GM21447 (cell line): Measurements from ENCODE around the gene EPS8L3.
A peak's percentile ranks its signal among the peaks of the same experiment; 100 is the strongest.
"Not testable (repeated sequence)": the region's sequence is repeated elsewhere in the genome, so short reads cannot be mapped to it uniquely, and the experiment has no call there.

ENCODE experiments used
- ATAC-seq: cut with Tn5 transposase; IDR thresholded peaks from one replicate; pipeline ENCODE4 v1.9.1; 2021; ENCODE audit not compliant: unreplicated experiment

Gene EPS8L3

GRCh38 chr1:109781806-109782205, 18.1 kb upstream of the EPS8L3 start:
- ATAC-seq, result no peak

- ATAC-seq, result no peak
Observed at GRCh38 chr1:109780982-109781381, 17.3 kb upstream of the EPS8L3 start.

- no peak for ATAC-seq
Observed at GRCh38 chr1:109777980-109778625, 14.4 kb upstream of the EPS8L3 start.

GRCh38 chr1:109777436-109777835, 13.7 kb upstream of the EPS8L3 start:
- ATAC-seq, result no peak

GRCh38 chr1:109776911-109777310, 13.2 kb upstream of the EPS8L3 start:
- peak; percentile 62 for ATAC-seq

GRCh38 chr1:109776206-109776835, 12.6 kb upstream of the EPS8L3 start:
- ATAC-seq, result no peak

GRCh38 chr1:109775398-109775797, 11.7 kb upstream of the EPS8L3 start:
- no peak for ATAC-seq

- no peak for ATAC-seq
Observed at GRCh38 chr1:109773900-109774485, 10.3 kb upstream of the EPS8L3 start.

- ATAC-seq, result peak; percentile 74
Observed at GRCh38 chr1:109773203-109773899, 9.6 kb upstream of the EPS8L3 start.

DNA sequence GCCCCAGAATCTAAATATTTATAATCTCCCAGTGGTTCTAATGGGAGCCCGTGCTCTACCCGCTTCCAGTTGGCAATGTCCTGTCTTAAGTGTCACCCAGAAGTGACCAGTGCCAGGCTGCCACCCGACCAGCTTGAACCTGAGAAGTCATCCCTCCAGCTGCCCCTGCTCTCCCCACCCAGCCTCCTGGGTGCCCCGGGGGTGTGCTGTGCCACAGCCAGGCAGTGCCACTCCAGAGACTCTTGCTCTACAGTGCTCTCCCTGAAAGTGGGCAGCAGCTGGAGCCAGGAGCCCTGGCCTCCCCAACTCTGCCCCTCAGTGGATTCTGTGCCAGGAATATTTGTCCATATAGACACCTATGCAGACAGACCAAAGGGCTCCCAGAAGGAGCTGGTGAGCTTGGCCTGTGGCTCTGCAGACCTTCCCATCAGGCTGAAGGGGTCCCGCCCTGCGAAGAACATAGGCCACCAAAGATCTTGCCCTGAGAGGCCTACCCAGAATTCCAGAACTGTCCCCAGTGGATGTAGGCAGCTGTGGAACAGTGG, 9.0 kb upstream of the EPS8L3 start:
- ATAC-seq, result no peak

DNA sequence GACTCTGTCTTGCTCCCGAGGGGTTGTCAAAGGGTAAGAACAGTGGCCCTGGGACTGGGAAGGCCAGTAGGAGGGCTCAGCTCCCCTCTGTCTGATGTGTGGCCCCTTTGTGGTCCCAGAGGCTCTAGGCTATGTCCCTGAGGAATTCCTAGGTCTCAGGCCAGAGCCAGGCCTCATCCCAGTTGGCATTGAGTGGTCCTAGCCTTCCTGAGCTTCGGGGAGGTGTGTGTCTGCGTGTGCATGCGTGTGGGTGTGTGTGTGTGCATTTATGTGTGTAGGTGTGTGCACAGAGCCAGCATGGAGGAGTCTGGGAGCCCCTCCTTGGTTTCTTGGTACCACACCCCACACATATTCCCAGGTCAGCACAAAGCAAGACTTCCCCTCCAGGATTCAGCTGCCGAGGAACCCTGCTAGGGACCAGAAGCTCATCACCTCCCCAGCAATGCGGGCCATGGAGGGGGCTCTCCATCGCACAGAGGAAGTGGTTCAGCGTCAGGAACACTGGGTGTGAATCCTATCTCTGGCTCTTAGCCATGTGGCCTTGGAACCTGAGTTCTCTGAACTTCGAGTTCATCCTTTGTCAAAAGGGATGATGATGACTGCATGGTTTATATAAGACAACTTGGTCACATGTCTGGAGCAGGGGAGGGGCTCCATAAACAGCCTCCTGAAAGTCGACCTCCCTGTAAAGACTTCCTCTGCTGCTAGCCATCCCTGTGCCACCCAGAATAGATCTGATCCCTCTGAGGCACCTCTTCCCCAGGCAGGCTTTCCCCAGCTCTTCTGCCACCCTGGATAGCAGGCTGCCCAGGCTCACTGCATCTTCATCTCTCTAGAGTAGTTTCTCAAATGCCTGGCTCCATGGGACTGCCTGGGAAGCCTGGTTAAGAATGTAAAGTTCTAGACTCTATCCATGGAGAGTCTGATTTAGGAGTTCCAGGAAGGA, 8.3 kb upstream of the EPS8L3 start:
- no peak for ATAC-seq

GRCh38 chr1:109770331-109771095, 6.8 kb upstream of the EPS8L3 start:
- ATAC-seq, result no peak

DNA sequence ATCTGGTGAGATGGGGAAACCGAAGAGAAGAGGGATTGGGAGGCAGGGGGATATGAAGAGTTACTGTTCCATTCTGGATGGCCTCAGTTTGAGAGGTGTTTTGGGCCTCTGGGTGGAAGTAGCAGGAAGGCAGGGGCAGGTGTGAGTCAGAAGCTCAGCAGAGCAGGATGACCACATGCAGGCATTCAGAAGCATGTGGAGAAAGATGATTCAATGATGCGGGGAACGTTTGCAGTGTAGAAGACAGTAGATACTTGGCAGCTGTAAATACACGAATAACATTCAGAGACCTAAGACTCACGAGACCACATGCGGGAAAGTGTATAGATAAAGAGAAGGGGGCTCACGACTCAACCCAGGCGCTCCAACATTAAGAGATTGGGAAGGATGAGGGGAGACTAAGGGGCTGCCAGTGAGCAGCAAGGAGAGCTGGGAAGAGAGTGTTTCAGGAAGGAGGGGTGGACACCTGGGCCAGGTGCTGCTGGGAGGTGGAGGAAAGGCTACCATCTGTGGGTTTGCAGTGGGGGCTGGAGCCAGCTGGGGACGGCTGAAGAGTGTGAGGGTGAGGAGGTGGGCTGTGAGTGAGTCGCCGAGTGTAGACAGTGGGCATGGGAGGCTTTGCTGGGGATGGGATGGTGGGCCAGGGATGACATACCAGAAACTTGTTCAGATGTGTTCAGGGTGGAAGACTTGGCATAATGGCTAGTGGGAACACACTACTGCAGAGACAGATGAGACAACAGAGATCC, 5.8 kb upstream of the EPS8L3 start:
- ATAC-seq, result no peak

DNA sequence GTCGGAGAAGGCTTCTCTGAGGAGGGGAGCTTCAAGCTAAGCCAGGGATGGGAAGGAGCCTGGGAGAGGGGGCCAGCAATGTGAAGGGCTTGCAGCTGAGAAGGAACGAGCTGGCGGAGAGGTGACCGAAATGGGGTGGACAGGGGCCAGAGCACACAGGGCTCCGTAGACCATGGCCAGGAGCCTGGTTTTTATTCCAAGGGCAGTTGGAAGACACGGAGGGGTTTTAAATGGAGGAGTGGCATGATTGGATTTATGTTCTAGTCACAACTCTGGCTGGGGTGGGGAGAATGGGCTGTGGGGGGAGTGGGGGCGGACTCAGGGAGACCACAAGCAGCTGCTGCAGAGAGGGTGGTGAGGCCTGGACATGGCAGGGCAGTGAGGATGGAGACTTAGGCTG, 5.1 kb upstream of the EPS8L3 start:
- ATAC-seq, result no peak

GRCh38 chr1:109768335-109768650, 4.6 kb upstream of the EPS8L3 start:
- ATAC-seq, result no peak

DNA sequence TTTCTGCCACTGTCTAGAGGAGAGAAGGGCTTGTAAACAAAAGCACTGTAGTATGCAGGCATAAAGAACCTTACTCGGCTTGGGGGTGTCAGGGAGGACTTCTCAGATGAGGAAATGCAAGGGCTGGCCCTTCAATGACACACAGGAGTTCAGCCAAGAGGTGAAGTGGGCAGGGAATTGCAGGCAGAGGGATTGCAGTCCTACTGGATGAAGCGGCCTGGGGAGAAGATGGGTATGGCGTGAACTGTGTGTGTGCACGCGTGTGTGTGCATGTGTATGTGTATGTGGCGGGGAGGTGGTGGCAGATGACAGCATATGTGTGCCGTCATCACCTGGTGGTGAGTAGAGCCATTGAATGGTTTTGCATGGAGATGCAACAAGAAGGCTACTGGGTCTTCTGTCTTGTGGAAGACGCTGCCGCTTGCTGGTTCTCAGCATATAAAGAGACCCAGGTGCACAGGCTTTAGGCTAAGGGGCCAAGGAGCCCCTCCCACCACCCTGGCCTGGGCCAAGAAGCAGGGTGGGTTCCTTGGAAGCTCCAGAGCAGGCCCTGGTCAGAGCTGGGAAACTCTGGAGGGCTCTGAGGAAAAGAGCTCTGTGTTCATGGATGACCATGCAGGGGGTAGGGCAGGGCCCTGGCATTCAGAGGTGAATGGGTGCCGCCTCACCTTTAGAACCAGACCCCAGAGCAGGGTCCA, 4.1 kb upstream of the EPS8L3 start:
- no peak for ATAC-seq

DNA sequence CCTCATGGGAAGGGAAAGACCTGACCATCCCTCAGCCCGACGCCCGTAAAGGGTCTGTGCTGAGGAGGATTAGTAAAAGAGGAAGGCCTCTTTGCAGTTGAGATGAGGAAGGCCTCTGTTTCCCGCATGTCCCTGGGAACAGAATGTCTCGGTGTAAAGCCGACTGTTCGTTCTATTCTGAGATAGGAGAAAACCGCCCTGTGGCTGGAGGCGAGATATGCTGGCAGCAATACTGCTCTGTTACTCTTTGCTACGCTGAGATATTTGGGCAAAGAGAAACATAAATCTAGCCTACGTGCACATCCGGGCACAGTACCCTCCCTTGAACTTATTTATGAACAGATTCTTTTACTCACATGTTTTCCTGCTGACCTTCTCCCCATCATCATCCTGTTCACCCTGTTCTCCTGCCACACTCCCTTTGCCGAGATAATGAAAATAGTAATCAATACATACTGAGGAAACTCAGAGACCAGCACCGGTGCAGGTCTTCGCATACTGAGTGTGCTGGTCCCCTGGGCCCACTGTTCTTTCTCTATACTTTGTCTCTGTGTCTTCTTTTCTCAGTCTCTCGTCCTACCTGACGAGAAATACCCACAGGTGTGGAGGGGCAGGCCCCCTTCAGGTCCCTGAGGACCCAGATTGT, 3.4 kb upstream of the EPS8L3 start:
- ATAC-seq, result not testable (repeated sequence)
